HEK293T (cell line): ENCODE data around the gene CCRL2.

ENCODE experiments used
- ARNT ChIP-seq: fragments of 450-650 bp; IDR thresholded peaks from 2 replicates; pipeline ENCODE4 v1.6.1; 2017; ENCODE audit warnings: mild to moderate bottlenecking
- CTBP1 ChIP-seq: fragments of 450-650 bp; IDR thresholded peaks from 2 replicates; pipeline ENCODE4 v1.6.1; 2016; ENCODE audit warnings: borderline replicate concordance
- ELF4 ChIP-seq: fragments of 450-650 bp; IDR thresholded peaks from 2 replicates; pipeline ENCODE4 v1.6.1; 2017; ENCODE audit warnings: antibody characterized with exemption
- FOXA1 ChIP-seq: fragments of 450-650 bp; IDR thresholded peaks from 2 replicates; pipeline ENCODE4 v1.6.1; 2016; ENCODE audit warnings: mild to moderate bottlenecking
- FOXK2 ChIP-seq: fragments of 450-650 bp; IDR thresholded peaks from 2 replicates; pipeline ENCODE4 v1.6.1; 2016; ENCODE audit warnings: mild to moderate bottlenecking
- FOXM1 ChIP-seq: fragments of 450-650 bp; IDR thresholded peaks from 2 replicates; pipeline ENCODE4 v1.6.1; 2017; ENCODE audit warnings: mild to moderate bottlenecking, borderline replicate concordance
- HDGF ChIP-seq: fragments of 450-650 bp; IDR thresholded peaks from 2 replicates; pipeline ENCODE4 v1.6.1; 2017; ENCODE audit warnings: antibody characterized with exemption, borderline replicate concordance
- L3MBTL2 ChIP-seq: fragments of 450-650 bp; conservative IDR thresholded peaks from 2 replicates; pipeline ENCODE4 v1.6.1; 2016; ENCODE audit warnings: mild to moderate bottlenecking
- LEF1 ChIP-seq: fragments of 450-650 bp; IDR thresholded peaks from 2 replicates; pipeline ENCODE4 v1.6.1; 2017; ENCODE audit warnings: mild to moderate bottlenecking, borderline replicate concordance
- NFRKB ChIP-seq: fragments of 450-650 bp; IDR thresholded peaks from 2 replicates; pipeline ENCODE4 v1.6.1; 2016; ENCODE audit warnings: mild to moderate bottlenecking, moderate library complexity
- PKNOX1 ChIP-seq: fragments of 450-650 bp; IDR thresholded peaks from 2 replicates; pipeline ENCODE4 v1.6.1; 2016
- SP1 ChIP-seq: fragments of 450-650 bp; IDR thresholded peaks from 2 replicates; pipeline ENCODE4 v1.6.1; 2017
- SUZ12 ChIP-seq: fragments of 450-650 bp; IDR thresholded peaks from 2 replicates; pipeline ENCODE4 v1.6.1; 2016; ENCODE audit warnings: mild to moderate bottlenecking
- ZNF384 ChIP-seq: fragments of 450-650 bp; IDR thresholded peaks from 2 replicates; pipeline ENCODE4 v1.6.1; 2016

- TF ChIP-seq FOXK2 (no peak), FOXM1 (no peak), PKNOX1 (no peak), ELF4 (no peak), SUZ12 (no peak), ZNF384 (no peak), SP1 (no peak), CTBP1 (no peak), FOXA1 (no peak), NFRKB (no peak), HDGF (no peak), ARNT (no peak), L3MBTL2 (no peak), LEF1 (no peak)
These were observed 26.4 kb upstream of the CCRL2 start for GRCh38 chr3:46380471-46381221.
